HG03460 (cell line): ENCODE data around the gene TIFAB.

Experiments used
- ATAC-seq: cut with Tn5 transposase; IDR thresholded peaks from one replicate; pipeline ENCODE4 v1.9.1; 2021; ENCODE audit not compliant: unreplicated experiment

Gene TIFAB

GRCh38 chr5:135482381-135482933, 30.3 kb upstream of the TIFAB start:
- ATAC-seq = no peak

GRCh38 chr5:135481909-135482311, 29.8 kb upstream of the TIFAB start:
- ATAC-seq = no peak

GRCh38 chr5:135481387-135481786, 29.2 kb upstream of the TIFAB start:
- ATAC-seq = no peak

GRCh38 chr5:135480511-135480910, 28.4 kb upstream of the TIFAB start:
- no peak for ATAC-seq

- no peak for ATAC-seq
Observed at GRCh38 chr5:135478938-135479337, 26.8 kb upstream of the TIFAB start.

GRCh38 chr5:135477613-135478066, 25.5 kb upstream of the TIFAB start:
- ATAC-seq = no peak

- ATAC-seq = no peak
Observed at GRCh38 chr5:135476615-135477581, 24.7 kb upstream of the TIFAB start.

GRCh38 chr5:135473956-135474670, 22.0 kb upstream of the TIFAB start:
- no peak for ATAC-seq

GRCh38 chr5:135472141-135472540, 20.0 kb upstream of the TIFAB start:
- ATAC-seq = no peak

GRCh38 chr5:135471726-135472125, 19.6 kb upstream of the TIFAB start:
- no peak for ATAC-seq

- ATAC-seq = no peak
Observed at GRCh38 chr5:135469911-135470310, 17.8 kb upstream of the TIFAB start.

- ATAC-seq = no peak
Observed at GRCh38 chr5:135468541-135468940, 16.4 kb upstream of the TIFAB start.

GRCh38 chr5:135467871-135468485, 15.8 kb upstream of the TIFAB start:
- ATAC-seq = no peak

- ATAC-seq = no peak
Observed at GRCh38 chr5:135467051-135467625, 15.0 kb upstream of the TIFAB start.

GRCh38 chr5:135466178-135467050, 14.3 kb upstream of the TIFAB start:
- peak; percentile 81 for ATAC-seq

- no peak for ATAC-seq
Observed at GRCh38 chr5:135465391-135466122, 13.4 kb upstream of the TIFAB start.

GRCh38 chr5:135462304-135462703, 10.2 kb upstream of the TIFAB start:
- no peak for ATAC-seq

GRCh38 chr5:135461481-135462151, 9.5 kb upstream of the TIFAB start:
- no peak for ATAC-seq
